ENCODE measurements around the gene CDH4.

The CDH4 gene

GRCh38 chr20:61385296-61385695, 133.2 kb downstream of the CDH4 start:
- TF ChIP-seq CTCF (IDR thresholded peaks at IDR 0.05; ENCODE audit: low read length, missing control alignments) = no peak
- H3K4me3 ChIP-seq (replicated peaks; ENCODE audit: low read depth, low read length) = no peak overlapping the region
- DNase-seq (ENCODE audit: low read depth) = no peak

GRCh38 chr20:61385731-61386130, 133.7 kb downstream of the CDH4 start:
- no peak overlapping the region for H3K4me3 ChIP-seq (replicated peaks; ENCODE audit: low read depth, low read length)

GRCh38 chr20:61387204-61387953, 135.3 kb downstream of the CDH4 start:
- H3K4me3 ChIP-seq (replicated peaks; ENCODE audit: low read depth, low read length) = no peak overlapping the region
- no peak for TF ChIP-seq CTCF (IDR thresholded peaks at IDR 0.05; ENCODE audit: low read length, missing control alignments)
- DNase-seq (ENCODE audit: low read depth) = peak; percentile 5

More at GRCh38 chr20:61385731-61386130, 133.7 kb downstream of the CDH4 start:
- no peak for TF ChIP-seq CTCF (IDR thresholded peaks at IDR 0.05; ENCODE audit: low read length, missing control alignments)
- no peak for DNase-seq (ENCODE audit: low read depth)

GRCh38 chr20:61387954-61388348, 135.9 kb downstream of the CDH4 start:
- DNase-seq (ENCODE audit: low read depth) = no peak
- TF ChIP-seq CTCF (IDR thresholded peaks at IDR 0.05; ENCODE audit: low read length, missing control alignments) = no peak
- no peak overlapping the region for H3K4me3 ChIP-seq (replicated peaks; ENCODE audit: low read depth, low read length)

- no peak for TF ChIP-seq CTCF (IDR thresholded peaks at IDR 0.05; ENCODE audit: low read length, missing control alignments)
- no peak overlapping the region for H3K4me3 ChIP-seq (replicated peaks; ENCODE audit: low read depth, low read length)
- DNase-seq (ENCODE audit: low read depth) = no peak
Measured at GRCh38 chr20:61389077-61389476, 137.0 kb downstream of the CDH4 start.

- DNase-seq (ENCODE audit: low read depth) = no peak
- H3K4me3 ChIP-seq (replicated peaks; ENCODE audit: low read depth, low read length) = no peak overlapping the region
- TF ChIP-seq CTCF (IDR thresholded peaks at IDR 0.05; ENCODE audit: low read length, missing control alignments) = no peak
Measured at GRCh38 chr20:61391185-61391584, 139.1 kb downstream of the CDH4 start.
